ENCODE measurements around the gene SPRR2G. TPM values are rescaled to one million over a fixed set of nuclear protein-coding genes. Genes with fewer than 3 reads are reported as not detected.
"Not testable (repeated sequence)": the region's sequence is repeated elsewhere in the genome, so short reads cannot be mapped to it uniquely, and the experiment has no call there.

The SPRR2G gene
- total RNA-seq, 1 experiment from 2014 or later = not detected

DNA sequence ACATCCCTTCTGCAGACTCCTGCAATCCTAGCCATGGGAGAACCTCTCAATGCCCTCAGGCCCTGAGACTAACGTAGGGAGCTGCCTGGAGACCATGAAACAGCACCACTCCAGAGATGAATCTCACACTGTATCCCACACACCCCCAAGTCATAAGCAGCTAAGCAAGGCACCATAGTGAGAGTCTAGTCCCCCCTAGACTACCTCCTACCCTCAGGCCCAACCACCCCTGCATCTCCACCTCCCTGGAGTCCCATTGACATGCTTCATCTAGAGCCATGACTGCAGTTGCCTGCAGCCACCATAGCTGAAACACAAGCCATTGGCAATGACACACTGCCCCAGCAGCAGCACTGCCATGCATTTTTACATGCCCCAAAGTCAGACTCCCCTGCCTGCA, 17.4 kb downstream of the SPRR2G start:
- Histone ChIP-seq H3K27me3 (ENCODE audit: insufficient read depth, low read length) (no peaks in the 10 kb centered on the region), H4K8ac (replicated peaks; ENCODE audit: insufficient read length, low read depth, low read length) (no peak overlapping the region), H4K91ac (ENCODE audit: insufficient read length, low read depth, low read length) (peak overlapping the region; percentile 30), H2BK12ac (ENCODE audit: insufficient read length, low read depth, low read length) (no peak overlapping the region), H3K79me1 (ENCODE audit: insufficient read depth, low read depth, low read length, poor library complexity, severe bottlenecking) (no peaks in the 10 kb centered on the region), H3T11ph (ENCODE audit: low read length) (no peak overlapping the region), H3K4me2 (ENCODE audit: insufficient read depth, insufficient read length, low read length) (no peak overlapping the region), H3K4ac (ENCODE audit: low read depth, low read length) (no peak overlapping the region; the same call in 1 of the 2 replicates), H4K20me1 (ENCODE audit: control insufficient read depth, insufficient read depth, insufficient read length) (no peaks in the 10 kb centered on the region), H3K56ac (ENCODE audit: insufficient read length, low read depth, low read length) (no peak overlapping the region), H3K9ac (ENCODE audit: extremely low read depth, insufficient read length, low read length) (no peak overlapping the region), H3K9me3 (ENCODE audit: control insufficient read depth, low read depth, low read length) (no peaks in the 10 kb centered on the region), H2BK15ac (ENCODE audit: low read depth, low read length) (no peak overlapping the region), H3K79me2 (ENCODE audit: insufficient read depth, low read length) (no peaks in the 10 kb centered on the region), H3K14ac (ENCODE audit: insufficient read depth, low read length) (no peak overlapping the region), H3K23ac (ENCODE audit: insufficient read length, low read depth, low read length) (no peak overlapping the region), H2BK5ac (ENCODE audit: insufficient read length, low read length) (no peak overlapping the region), H3K27ac (ENCODE audit: insufficient read length, low read depth, low read length) (no peak overlapping the region), H3K4me1 (ENCODE audit: insufficient read depth, low read length) (no peaks in the 10 kb centered on the region; the same call in 1 of the 2 replicates), H3K18ac (ENCODE audit: insufficient read length, low read depth, low read length) (no peak overlapping the region), H2AK5ac (ENCODE audit: insufficient read length, low read length) (no peak overlapping the region), H2BK120ac (ENCODE audit: low read depth, low read length, poor library complexity, severe bottlenecking) (no peak overlapping the region), H2BK20ac (ENCODE audit: low read depth, low read length, poor library complexity, severe bottlenecking) (no peak overlapping the region), H2AFZ (ENCODE audit: low read length) (no peak overlapping the region), H4K5ac (ENCODE audit: insufficient read length, low read depth, low read length) (no peak overlapping the region), H3K23me2 (ENCODE audit: insufficient read length, low read depth, low read length, poor library complexity, severe bottlenecking) (no peaks in the 10 kb centered on the region)
- peaks cover 0 to 12% (median 11%) of the 10 kb centered on the region in 3 experiments; a peak in 4 of 7 replicates for H3K36me3 Mint-ChIP-seq (ENCODE audit: insufficient read depth in 1 of 3, low read depth in 3 of 3)
- peaks cover 32 to 34% of the 10 kb centered on the region in 2 experiments for H3K4me1 Mint-ChIP-seq
- H3K9me3 Mint-ChIP-seq = peaks cover 10 to 13% of the 10 kb centered on the region in 2 experiments
- WGBS (ENCODE audit: extremely low coverage, insufficient read length, low lambda C conversion rate) = no CpG with 5 or more reads among the region's 1 CpG
- TF ChIP-seq, protein P1, sequence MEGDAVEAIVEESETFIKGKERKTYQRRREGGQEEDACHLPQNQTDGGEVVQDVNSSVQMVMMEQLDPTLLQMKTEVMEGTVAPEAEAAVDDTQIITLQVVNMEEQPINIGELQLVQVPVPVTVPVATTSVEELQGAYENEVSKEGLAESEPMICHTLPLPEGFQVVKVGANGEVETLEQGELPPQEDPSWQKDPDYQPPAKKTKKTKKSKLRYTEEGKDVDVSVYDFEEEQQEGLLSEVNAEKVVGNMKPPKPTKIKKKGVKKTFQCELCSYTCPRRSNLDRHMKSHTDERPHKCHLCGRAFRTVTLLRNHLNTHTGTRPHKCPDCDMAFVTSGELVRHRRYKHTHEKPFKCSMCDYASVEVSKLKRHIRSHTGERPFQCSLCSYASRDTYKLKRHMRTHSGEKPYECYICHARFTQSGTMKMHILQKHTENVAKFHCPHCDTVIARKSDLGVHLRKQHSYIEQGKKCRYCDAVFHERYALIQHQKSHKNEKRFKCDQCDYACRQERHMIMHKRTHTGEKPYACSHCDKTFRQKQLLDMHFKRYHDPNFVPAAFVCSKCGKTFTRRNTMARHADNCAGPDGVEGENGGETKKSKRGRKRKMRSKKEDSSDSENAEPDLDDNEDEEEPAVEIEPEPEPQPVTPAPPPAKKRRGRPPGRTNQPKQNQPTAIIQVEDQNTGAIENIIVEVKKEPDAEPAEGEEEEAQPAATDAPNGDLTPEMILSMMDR (conservative IDR thresholded peaks at IDR 0.05) = no peak
- peak overlapping the region in 1 of 3 experiments; percentile 92; a peak in 2 of 7 replicates for H3K27ac Mint-ChIP-seq
- no peaks in the 10 kb centered on the region for H3K27me3 Mint-ChIP-seq (ENCODE audit: low read depth)
- DNase-seq = no peak
- no peak overlapping the region for H3K4me3 Mint-ChIP-seq

DNA sequence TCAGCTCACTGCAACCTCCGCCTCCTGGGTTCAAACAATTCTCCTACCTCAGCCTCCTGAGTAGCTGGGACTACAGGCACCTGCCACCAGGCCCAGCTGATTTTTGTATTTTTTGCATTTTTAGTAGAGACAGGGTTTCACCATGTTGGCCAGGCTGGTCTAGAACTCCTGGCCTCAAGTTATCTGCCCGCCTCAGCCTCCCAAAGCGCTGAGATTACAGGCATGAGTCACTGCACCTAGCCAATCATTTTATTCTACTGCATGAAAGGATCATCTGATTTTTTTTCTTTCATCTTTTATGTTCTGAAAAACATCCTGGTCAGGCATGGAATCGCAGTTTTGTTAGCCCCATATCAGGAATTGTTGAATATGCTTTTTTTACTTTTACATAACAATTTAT, 22.0 kb downstream of the SPRR2G start:
- not testable (repeated sequence) for H3K27ac Mint-ChIP-seq; H3K4me3 Mint-ChIP-seq; H3K79me1 ChIP-seq (ENCODE audit: insufficient read depth, low read depth, low read length, poor library complexity, severe bottlenecking); H2BK5ac ChIP-seq (ENCODE audit: insufficient read length, low read length); H4K8ac ChIP-seq (replicated peaks; ENCODE audit: insufficient read length, low read depth, low read length); H3K18ac ChIP-seq (ENCODE audit: insufficient read length, low read depth, low read length); H3K4ac ChIP-seq (ENCODE audit: low read depth, low read length); H2BK20ac ChIP-seq (ENCODE audit: low read depth, low read length, poor library complexity, severe bottlenecking); H3K27me3 ChIP-seq (ENCODE audit: insufficient read depth, low read length); DNase-seq; H3K56ac ChIP-seq (ENCODE audit: insufficient read length, low read depth, low read length); H2BK12ac ChIP-seq (ENCODE audit: insufficient read length, low read depth, low read length); H3K9me3 ChIP-seq (ENCODE audit: control insufficient read depth, low read depth, low read length); H3K9ac ChIP-seq (ENCODE audit: extremely low read depth, insufficient read length, low read length); H3K79me2 ChIP-seq (ENCODE audit: insufficient read depth, low read length); H3K14ac ChIP-seq (ENCODE audit: insufficient read depth, low read length); H4K91ac ChIP-seq (ENCODE audit: insufficient read length, low read depth, low read length); H3K23ac ChIP-seq (ENCODE audit: insufficient read length, low read depth, low read length); H3T11ph ChIP-seq (ENCODE audit: low read length); H2BK120ac ChIP-seq (ENCODE audit: low read depth, low read length, poor library complexity, severe bottlenecking); H2AK5ac ChIP-seq (ENCODE audit: insufficient read length, low read length); H4K20me1 ChIP-seq (ENCODE audit: control insufficient read depth, insufficient read depth, insufficient read length); H3K27ac ChIP-seq (ENCODE audit: insufficient read length, low read depth, low read length); H3K4me2 ChIP-seq (ENCODE audit: insufficient read depth, insufficient read length, low read length); H4K5ac ChIP-seq (ENCODE audit: insufficient read length, low read depth, low read length); H3K4me1 ChIP-seq (ENCODE audit: insufficient read depth, low read length); H2BK15ac ChIP-seq (ENCODE audit: low read depth, low read length); H2AFZ ChIP-seq (ENCODE audit: low read length); H3K23me2 ChIP-seq (ENCODE audit: insufficient read length, low read depth, low read length, poor library complexity, severe bottlenecking)
- no CpG with 5 or more reads among the region's 4 CpGs for WGBS (ENCODE audit: extremely low coverage, insufficient read length, low lambda C conversion rate)
- Mint-ChIP-seq H3K4me1 (peaks cover 37 to 43% of the 10 kb centered on the region in 2 experiments), H3K36me3 (ENCODE audit: insufficient read depth in 1 of 3, low read depth in 3 of 3) (peaks cover 16 to 39% (median 35%) of the 10 kb centered on the region in 3 experiments), H3K27me3 (ENCODE audit: low read depth) (peaks cover 22% of the 10 kb centered on the region), H3K9me3 (peaks cover 44 to 46% of the 10 kb centered on the region in 2 experiments)

All from H9 (cell line).